ENCODE data around the gene SIPA1L3.

GRCh38 chr19:38135150-38135998 lies 228.4 kb downstream of the SIPA1L3 start:
- TF ChIP-seq, protein P1, sequence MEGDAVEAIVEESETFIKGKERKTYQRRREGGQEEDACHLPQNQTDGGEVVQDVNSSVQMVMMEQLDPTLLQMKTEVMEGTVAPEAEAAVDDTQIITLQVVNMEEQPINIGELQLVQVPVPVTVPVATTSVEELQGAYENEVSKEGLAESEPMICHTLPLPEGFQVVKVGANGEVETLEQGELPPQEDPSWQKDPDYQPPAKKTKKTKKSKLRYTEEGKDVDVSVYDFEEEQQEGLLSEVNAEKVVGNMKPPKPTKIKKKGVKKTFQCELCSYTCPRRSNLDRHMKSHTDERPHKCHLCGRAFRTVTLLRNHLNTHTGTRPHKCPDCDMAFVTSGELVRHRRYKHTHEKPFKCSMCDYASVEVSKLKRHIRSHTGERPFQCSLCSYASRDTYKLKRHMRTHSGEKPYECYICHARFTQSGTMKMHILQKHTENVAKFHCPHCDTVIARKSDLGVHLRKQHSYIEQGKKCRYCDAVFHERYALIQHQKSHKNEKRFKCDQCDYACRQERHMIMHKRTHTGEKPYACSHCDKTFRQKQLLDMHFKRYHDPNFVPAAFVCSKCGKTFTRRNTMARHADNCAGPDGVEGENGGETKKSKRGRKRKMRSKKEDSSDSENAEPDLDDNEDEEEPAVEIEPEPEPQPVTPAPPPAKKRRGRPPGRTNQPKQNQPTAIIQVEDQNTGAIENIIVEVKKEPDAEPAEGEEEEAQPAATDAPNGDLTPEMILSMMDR (IDR thresholded peaks at IDR 0.05; ENCODE audit: low read depth, low read length) = no peak
- no peak for TF ChIP-seq EZH2phosphoT487 (IDR thresholded peaks at IDR 0.05; ENCODE audit: low read depth)

Measured in OCI-LY3 (cell line).